UCSD-AML1 (cell line): Measurements from ENCODE around the gene CD226.
A peak's percentile ranks its signal among the peaks of the same experiment; 100 is the strongest.
"Not testable (repeated sequence)": the region's sequence is repeated elsewhere in the genome, so short reads cannot be mapped to it uniquely, and the experiment has no call there.

ENCODE experiments used
- DNase-seq: peaks from one replicate; lab custom pipeline; 2025; ENCODE audit not compliant: unreplicated experiment; lab: John Stamatoyannopoulos, UW

The CD226 gene

DNA sequence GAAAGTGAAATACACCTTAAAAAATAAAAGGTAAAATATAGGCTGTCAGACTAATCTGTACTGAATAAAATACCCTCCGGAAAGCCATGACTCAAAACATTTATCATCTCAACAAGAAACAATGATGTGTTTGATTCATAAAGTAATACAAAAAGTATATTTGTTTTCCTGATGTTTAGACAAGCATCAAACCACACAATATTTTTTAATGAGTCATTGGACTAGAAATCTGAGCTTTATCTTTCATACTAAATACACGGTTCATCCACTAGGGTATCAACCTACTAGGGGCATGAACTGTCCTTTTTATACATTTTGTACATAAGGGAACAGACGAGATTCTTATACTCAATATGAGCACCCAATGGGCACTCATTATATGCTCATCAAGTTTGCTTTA is 31.3 kb downstream of the CD226 start:
- DNase-seq = no peak

DNA sequence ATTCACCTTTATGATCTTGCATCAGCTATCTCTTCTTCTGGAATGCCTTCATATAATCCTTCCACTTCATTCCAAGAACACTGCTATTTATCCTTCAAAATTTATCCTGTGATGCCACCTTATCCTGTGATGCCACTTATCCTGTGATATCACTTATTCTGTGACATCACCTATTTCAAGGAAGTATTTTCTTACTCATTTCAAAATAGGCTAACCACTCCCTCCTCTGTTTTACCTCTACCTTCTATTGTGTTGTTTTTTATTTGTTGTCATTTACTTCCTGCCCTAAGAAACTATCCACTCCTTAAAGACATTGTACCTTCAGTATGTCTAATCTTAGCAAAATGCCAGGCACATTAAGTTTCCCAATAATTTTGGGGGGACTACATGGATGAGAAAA is 38.8 kb downstream of the CD226 start:
- no peak for DNase-seq

- DNase-seq = no peak
Observed at GRCh38 chr18:69906765-69907164, 40.9 kb downstream of the CD226 start.

- no peak for DNase-seq
Observed at GRCh38 chr18:69900941-69901340, 46.7 kb downstream of the CD226 start.

DNA sequence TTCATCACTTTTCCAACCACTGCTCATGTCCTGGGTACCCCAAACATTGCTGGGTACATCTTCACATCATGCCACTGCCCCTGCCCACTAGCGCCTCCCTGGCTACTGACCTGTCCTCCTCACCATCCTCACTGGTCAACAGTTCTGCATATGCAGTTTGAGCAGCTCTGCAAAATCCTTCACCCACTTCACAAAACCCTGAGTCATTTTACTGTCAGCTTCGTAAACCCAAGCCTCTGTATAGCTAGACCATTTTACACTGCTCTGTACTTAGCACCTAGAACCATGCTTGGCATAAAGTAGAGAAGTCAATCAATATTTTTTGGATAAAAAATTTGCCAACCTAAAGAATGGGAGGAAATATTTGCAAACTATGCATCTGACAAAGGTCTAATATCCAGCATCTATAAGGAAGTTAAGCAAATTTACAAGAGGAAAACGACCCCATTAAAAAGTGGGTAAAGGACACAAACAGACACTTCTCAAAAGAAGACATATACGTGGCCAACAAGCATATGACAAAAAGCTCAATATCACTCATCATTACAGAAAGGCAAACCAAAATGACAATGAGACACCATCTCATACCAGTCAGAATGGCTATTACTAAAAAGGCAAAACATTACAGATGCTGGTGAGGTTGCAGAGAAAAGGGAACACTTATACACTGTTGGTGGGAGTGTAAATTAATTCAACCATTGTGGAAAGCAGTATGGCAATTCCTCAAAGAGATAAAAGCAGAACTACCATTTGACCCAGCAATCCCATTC is 48.3 kb downstream of the CD226 start:
- not testable (repeated sequence) for DNase-seq

- DNase-seq = peak; percentile 20
Observed at GRCh38 chr18:69898241-69898861, 49.3 kb downstream of the CD226 start.

DNA sequence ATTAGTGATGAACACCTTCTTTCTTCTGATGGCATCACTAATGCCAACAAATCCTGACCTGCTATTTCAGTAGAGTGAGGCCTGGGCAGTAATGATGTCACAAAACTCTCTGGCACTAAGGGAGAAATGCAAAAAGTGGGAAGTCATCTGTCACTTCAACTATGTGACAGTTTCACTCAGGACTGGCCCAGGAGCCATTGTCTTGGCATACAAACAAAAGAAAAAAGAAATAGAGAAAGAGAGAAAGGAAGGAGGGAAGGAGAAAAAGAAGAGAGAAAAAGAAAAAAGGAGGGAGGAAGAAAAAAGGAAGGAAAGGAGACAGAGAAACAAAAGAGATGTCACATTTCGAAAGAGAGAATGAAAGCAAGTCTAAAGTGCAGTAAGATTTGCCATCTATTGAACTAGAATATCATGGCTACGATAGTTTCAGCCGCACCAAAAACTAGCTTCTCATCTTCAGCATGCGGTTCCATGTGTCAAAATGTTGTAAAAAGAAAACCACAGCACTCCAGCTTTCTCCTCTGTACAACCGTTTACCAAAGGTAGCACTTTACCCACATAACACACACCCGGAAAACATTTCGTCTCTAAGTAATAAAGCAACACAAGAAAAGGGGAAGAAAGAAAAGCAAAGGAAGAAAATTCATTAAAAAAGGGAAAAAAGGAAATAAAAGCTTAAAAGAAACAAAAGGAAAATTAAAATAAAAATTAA is 50.1 kb downstream of the CD226 start:
- DNase-seq = no peak

GRCh38 chr18:69895066-69896047 is 52.3 kb downstream of the CD226 start:
- DNase-seq = no peak

- DNase-seq = no peak
Observed at GRCh38 chr18:69894467-69894866, 53.2 kb downstream of the CD226 start.

DNA sequence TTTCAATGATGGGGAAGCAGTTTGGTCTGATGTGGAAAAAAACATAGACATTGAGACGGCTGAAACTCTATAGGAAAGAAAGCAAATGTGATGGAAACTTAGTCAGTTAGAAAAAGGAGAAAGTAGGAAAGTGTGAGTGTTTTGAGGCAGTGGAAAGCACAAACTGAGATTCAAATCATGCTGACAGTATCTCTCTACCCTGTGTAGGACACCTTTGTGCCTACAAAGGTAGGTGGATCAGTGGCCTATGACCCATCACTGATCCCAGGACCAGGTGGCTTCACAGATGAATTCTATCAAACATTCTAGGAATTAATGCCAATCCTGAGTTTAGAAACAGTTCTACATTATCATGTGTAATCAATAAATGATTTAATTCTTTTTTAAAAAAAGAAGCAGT is 57.1 kb downstream of the CD226 start:
- no peak for DNase-seq

- no peak for DNase-seq
Observed at GRCh38 chr18:69889009-69889408, 58.7 kb downstream of the CD226 start.

DNA sequence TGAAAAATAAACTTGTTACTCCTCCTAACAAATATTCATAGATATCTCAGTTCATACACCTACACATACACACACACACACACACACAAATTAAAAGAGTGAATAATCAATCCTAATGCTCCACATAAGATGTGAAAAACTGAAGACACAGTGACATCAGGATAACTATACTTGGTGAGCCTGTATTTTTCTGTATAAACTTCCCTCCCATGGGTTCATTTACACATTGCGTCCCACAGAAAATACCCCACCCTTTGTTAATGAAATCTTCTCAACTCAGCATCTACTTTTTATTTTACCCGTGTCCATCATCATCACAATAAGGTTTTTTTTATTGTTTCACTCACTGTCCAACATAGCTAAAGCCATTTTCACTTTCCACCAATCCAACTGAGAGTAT is 60.4 kb downstream of the CD226 start:
- no peak for DNase-seq

DNA sequence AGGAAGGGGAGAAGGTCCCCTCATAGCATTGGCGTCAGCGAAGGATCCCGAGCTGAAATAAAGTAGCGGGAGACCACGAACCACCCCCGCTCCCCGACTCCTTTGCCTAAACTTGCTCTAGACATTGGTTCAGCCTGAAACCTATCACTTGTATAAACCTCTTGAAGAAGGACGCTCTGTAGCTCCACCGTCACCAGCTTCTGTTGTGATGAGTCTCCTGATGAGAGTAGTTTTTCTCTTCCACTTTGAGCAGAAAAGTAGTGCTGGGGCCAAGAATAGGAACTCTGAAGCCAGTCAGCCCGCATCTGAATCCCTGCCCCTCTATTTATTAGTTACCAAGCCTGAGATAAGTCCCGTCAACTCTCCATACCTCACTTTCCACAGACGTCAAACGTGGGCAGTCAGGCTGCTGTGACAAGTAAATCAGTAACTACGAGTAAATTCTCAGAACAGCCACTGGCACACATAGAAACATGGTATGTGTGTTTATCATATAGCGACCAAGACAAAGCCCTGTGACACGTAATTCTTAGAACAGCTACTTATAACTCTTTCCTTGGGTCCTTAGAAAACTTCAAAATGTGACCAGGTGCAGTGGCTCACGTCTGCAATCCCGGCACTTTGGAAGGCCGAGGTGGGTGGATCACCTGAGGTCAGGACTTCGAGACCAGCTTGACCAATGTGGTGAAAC is 61.7 kb downstream of the CD226 start:
- no peak for DNase-seq

DNA sequence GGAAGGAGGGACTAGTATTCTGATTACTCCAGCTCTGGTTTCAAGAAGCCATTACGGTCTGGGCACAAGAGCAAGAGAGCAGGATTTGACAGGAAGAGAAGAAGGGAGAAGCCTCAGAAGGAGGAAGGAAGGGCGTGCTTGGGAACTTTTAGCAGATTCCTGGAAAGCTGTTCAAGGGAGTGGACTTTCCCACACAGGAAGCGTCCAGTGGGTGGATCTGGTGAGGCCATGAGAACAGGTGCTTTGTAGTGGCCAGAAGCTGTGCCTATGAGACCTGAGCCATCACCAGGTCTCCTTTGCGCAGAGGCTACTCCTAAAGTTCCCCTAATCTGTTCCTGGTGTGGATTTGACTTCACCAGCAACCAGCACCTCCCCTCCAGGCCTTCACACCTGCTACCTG is 62.3 kb downstream of the CD226 start:
- no peak for DNase-seq

DNA sequence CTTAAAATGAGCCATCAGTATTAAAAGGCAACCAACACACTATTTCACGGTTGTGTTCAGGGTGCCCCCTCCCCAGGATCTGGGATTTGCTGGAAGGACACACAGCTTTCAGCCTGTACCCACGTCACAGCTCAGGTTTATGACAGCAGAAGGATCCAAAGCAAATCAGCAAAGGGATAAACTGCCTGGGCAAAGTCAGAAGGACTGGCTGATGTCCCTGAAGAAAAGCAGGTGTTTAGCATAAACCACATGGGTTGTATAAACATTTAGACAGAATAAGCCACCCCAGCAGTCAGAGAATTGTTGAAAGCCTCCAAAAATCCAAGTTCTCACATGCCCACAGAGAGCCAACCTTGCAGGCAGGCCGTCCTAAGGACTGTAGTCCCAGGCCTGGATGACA is 63.9 kb downstream of the CD226 start:
- no peak for DNase-seq

DNA sequence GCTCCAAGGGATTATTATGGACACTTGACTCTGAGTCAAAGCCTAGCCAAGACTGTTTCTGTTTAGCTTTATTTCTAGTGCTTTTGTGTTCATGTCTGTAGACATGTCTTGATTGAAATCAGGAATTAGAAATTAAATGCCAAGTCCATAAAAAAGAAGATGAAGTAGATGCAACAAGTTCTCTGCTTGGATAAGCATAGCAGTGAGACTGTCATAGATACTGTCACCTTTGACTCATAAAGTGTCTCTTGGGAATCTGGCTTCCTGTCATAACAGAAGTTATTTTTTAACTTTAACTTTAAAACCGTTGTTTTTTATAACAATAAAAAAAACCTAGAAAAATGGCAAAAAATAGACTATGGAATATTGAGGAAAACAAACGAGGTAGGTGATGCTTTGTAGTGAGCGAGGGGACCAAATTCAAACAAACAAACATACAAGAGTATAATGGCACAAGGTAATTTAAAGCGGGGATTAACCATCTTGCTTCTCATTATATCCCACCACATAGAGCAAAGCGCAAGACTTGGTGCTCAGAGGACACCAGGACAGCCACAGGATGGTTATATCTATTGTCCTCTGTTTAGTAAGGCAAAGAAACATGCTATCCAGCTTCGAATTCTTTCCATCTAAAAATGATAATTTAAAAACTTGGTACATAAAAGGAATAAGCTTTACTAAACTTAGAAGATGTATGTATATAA is 64.6 kb downstream of the CD226 start:
- DNase-seq = no peak

DNA sequence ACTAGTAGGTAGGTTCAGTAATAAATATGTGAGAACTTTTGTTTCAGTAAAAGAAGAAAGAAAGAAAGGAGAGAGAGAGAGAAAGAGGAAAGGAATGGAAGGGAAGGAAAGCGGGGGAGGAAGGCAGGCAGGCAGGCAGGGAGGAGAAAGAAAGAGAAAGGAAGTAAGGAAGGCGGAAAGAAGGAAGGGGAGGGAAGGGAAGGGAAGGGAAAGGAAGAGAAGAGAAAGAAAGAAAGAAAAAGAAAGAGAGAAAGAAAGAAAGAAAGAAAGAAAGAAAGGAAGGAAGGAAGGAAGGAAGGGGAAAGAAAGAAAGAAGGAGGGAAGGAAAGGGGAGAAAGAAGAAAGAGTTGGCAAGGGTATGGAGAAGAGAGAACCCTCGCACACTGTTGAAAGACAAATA is 67.6 kb downstream of the CD226 start:
- no peak for DNase-seq

DNA sequence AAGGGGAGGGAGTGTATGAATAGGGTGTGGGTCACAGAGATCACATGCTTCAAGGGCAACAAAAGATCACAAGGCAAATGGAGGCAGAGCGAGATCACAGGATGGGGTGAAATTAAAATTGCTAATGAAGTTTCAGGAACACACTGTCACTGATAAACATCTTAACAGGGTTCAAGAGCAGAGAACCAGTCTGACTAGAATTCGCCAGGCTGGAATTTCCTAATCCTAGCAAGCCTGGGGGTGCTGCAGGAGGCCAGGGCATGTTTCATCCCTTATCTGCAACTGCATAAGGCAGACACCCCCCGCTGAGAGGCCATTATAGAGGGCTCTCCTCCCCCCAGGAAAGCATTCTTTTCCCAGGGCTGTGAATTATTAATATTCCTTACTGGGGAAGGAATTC is 68.6 kb downstream of the CD226 start:
- DNase-seq = not testable (repeated sequence)

DNA sequence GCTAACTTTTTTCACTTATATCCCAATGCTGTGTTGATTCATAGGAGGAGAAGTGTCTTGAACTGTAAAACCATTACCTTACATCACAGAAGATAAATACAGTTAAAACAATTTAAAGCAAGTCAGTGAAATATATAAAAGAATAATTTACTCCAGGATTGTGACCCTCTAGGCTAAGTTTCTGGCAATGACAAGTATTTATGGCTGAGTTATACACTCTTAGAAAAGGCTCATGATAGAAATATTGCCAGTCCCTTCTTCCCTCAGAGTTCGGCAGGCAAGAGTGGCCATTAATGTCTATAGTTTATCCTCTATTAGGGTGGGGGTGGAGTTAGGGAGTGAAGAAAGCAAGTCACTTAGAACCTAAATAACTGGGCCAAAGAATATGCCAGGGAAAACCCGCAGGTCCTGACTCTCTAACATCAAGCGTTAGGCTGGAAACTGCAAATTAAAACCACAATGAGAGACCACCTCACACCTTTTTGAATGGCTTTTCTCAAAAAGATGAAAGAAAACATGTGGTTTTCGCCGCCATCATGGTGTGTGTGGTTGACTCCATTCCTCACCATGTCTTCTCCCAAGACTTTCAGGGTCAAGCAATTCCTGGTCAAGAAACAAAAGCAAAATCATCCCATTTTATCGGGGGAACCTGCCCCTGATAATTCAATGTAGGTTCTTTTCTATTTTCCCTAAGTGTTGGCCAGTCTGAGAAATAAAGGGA is 69.3 kb downstream of the CD226 start:
- DNase-seq = no peak
